Right lobe of liver (tissue), 4 donors: Measurements from ENCODE around the gene SLC22A23.

Experiments used
- POLR2A ChIP-seq: fragments of 450-650 bp; IDR thresholded peaks from one replicate; pipeline ENCODE4 v1.6.1; 2017; ENCODE audit warnings: antibody characterized with exemption, mild to moderate bottlenecking
- TF ChIP-seq, protein P1 (sequence below), 4 donors: fragments of 200-600 bp in 3 of 4; fragments of 450-650 bp in 1 of 4; IDR thresholded peaks; one replicate each; pipeline versions ENCODE4 v1.5.1 to v1.8.0; 2016 to 2022; ENCODE audit warnings: antibody characterized with exemption in 4 of 4, mild to moderate bottlenecking in 2 of 4
- donor health status: DM: no; HTN: no; CAD: no.
- donor health status: DM: no; HTN: no; CAD: no.
- donor health status: DM: no; HTN: yes; CAD: no.

DNA sequence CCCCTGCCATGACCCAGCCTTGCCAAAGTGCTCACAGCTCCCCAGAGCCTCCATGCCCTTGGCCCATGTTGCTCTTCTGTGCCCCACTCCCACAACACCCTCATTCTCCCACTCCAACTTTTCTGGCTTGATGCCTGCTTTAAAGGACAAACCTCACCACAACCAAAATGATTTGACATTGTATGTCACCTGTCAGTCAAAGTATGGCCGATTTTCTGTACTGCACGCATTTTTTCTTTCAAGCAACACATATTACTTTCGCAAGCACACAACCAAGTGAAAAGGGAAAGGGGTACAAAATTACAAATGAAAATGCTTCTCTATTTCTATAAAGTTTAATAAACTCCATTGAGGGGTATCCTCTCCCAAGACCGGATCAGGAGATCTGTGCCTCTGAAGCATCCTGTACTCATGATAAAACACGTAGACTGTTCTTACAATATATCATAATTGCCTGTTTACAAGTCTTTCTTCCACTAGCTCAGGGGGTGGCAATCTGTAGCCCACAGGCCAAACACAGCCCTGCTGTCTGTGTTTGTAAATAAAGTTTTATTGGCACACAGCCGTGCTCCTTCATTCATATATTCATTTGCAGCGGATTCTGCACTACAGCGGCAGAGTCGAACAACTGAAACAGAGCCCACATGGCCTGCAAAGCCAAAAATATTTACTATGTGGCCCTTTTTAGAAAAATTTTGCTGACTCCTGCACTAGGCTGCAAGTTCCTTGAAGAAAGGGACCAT lies 32.5 kb downstream of the SLC22A23 start:
- TF ChIP-seq, protein P1, sequence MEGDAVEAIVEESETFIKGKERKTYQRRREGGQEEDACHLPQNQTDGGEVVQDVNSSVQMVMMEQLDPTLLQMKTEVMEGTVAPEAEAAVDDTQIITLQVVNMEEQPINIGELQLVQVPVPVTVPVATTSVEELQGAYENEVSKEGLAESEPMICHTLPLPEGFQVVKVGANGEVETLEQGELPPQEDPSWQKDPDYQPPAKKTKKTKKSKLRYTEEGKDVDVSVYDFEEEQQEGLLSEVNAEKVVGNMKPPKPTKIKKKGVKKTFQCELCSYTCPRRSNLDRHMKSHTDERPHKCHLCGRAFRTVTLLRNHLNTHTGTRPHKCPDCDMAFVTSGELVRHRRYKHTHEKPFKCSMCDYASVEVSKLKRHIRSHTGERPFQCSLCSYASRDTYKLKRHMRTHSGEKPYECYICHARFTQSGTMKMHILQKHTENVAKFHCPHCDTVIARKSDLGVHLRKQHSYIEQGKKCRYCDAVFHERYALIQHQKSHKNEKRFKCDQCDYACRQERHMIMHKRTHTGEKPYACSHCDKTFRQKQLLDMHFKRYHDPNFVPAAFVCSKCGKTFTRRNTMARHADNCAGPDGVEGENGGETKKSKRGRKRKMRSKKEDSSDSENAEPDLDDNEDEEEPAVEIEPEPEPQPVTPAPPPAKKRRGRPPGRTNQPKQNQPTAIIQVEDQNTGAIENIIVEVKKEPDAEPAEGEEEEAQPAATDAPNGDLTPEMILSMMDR (IDR thresholded peaks at IDR 0.05), result no peak
- no peak for TF ChIP-seq POLR2A
